Retinal pigment epithelial cell (primary cell): Measurements from ENCODE around the gene SEMA5A.

Source experiments
- DNase-seq: peaks from one replicate; pipeline ENCODE4 v3.0.0-alpha.2; 2010; ENCODE audit warnings: low read depth
- H3K4me3 ChIP-seq: 2 replicates; pipeline ENCODE4 v1.5.1; 2011; ENCODE audit warnings: mild to moderate bottlenecking, low read length, control low read depth, moderate library complexity
- CTCF ChIP-seq: conservative IDR thresholded peaks from 2 replicates; pipeline ENCODE4 v1.5.1; 2011; ENCODE audit warnings: low read depth, low read length, control low read depth, inconsistent platforms

SEMA5A gene

GRCh38 chr5:9428272-9428671, 117.6 kb downstream of the SEMA5A start:
- no peak for TF ChIP-seq CTCF
- DNase-seq = no peak

GRCh38 chr5:9425710-9426109, 120.2 kb downstream of the SEMA5A start:
- TF ChIP-seq CTCF = no peak
- no peak for DNase-seq
- H3K4me3 ChIP-seq = no peak overlapping the region

More at GRCh38 chr5:9428272-9428671, 117.6 kb downstream of the SEMA5A start:
- no peak overlapping the region for H3K4me3 ChIP-seq

GRCh38 chr5:9423571-9423970, 122.3 kb downstream of the SEMA5A start:
- no peak for TF ChIP-seq CTCF
- DNase-seq = no peak

GRCh38 chr5:9421884-9422283, 124.0 kb downstream of the SEMA5A start:
- no peak for DNase-seq
- TF ChIP-seq CTCF = no peak
- no peak overlapping the region for H3K4me3 ChIP-seq

More at GRCh38 chr5:9423571-9423970, 122.3 kb downstream of the SEMA5A start:
- no peak overlapping the region for H3K4me3 ChIP-seq

- no peak for TF ChIP-seq CTCF
- H3K4me3 ChIP-seq = no peak overlapping the region
- DNase-seq = no peak
Measured at GRCh38 chr5:9419794-9420193, 126.1 kb downstream of the SEMA5A start.

GRCh38 chr5:9415566-9415965, 130.3 kb downstream of the SEMA5A start:
- H3K4me3 ChIP-seq = no peak overlapping the region
- no peak for DNase-seq
- TF ChIP-seq CTCF = no peak

- H3K4me3 ChIP-seq = no peak overlapping the region
- no peak for DNase-seq
- TF ChIP-seq CTCF = no peak
Measured at GRCh38 chr5:9415091-9415490, 130.8 kb downstream of the SEMA5A start.
